ENCODE data around the gene TRIM45. TPM values are rescaled to one million over a fixed set of nuclear protein-coding genes. Genes with fewer than 3 reads are reported as not detected.
A peak's percentile ranks its signal among the peaks of the same experiment; 100 is the strongest.

TRIM45 gene
- total RNA-seq, 1 donor from 2014 or later, result 2.5 TPM

DNA sequence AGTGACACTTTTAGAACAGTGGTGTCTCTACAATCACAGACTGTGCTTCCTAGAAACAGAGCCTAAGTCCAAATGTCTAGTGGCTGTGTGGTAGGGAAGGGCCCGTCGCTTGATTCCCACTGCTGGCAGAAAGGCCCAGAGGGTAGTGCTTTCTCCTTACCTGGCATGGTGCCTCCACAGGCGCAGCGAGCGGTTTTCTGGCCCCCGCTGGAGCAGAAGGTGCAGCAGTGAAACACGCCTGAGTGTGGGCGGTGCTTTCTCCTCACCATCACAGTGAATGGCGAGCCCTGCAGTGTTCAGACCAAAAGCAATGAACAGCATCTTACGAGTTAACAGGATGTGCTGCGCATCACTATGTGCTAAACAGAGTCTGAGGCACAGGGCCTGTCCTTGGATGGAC lies 8.3 kb downstream of the TRIM45 start:
- Histone ChIP-seq H3K36me3 (ENCODE audit: insufficient read depth, low read length) (no peaks in the 10 kb centered on the region), H3K27me3 (ENCODE audit: insufficient read depth, low read length) (no peaks in the 10 kb centered on the region), H2AFZ (ENCODE audit: low read depth, low read length) (no peak overlapping the region), H3K4me1 (ENCODE audit: insufficient read depth, low read length) (peaks cover 9% of the 10 kb centered on the region), H3K27ac (ENCODE audit: low read depth, low read length) (no peak overlapping the region), H3K79me2 (ENCODE audit: insufficient read depth, low read length) (no peaks in the 10 kb centered on the region), H3K9ac (ENCODE audit: low read length) (no peak overlapping the region), H3K4me2 (ENCODE audit: low read length) (no peak overlapping the region), H4K20me1 (ENCODE audit: insufficient read depth, low read length) (no peaks in the 10 kb centered on the region), H3K9me3 (ENCODE audit: insufficient read depth, low read depth, low read length) (no peaks in the 10 kb centered on the region), H3K4me3 (ENCODE audit: insufficient read depth, low read depth, low read length) (no peak overlapping the region)
- Mint-ChIP-seq H3K36me3 (ENCODE audit: low read depth, unreplicated experiment) (peaks cover 4% of the 10 kb centered on the region), H3K9me3 (ENCODE audit: unreplicated experiment) (peaks cover 2% of the 10 kb centered on the region), H3K27me3 (ENCODE audit: low read depth, unreplicated experiment) (no peaks in the 10 kb centered on the region), H3K4me1 (ENCODE audit: low read depth, unreplicated experiment) (peaks cover 2% of the 10 kb centered on the region), H3K27ac (ENCODE audit: unreplicated experiment) (no peak overlapping the region), H3K4me3 (ENCODE audit: unreplicated experiment) (no peak overlapping the region)
- no peak for TF ChIP-seq EZH2 (IDR thresholded peaks at IDR 0.05; ENCODE audit: insufficient read depth, low read length)
- TF ChIP-seq, protein P1, sequence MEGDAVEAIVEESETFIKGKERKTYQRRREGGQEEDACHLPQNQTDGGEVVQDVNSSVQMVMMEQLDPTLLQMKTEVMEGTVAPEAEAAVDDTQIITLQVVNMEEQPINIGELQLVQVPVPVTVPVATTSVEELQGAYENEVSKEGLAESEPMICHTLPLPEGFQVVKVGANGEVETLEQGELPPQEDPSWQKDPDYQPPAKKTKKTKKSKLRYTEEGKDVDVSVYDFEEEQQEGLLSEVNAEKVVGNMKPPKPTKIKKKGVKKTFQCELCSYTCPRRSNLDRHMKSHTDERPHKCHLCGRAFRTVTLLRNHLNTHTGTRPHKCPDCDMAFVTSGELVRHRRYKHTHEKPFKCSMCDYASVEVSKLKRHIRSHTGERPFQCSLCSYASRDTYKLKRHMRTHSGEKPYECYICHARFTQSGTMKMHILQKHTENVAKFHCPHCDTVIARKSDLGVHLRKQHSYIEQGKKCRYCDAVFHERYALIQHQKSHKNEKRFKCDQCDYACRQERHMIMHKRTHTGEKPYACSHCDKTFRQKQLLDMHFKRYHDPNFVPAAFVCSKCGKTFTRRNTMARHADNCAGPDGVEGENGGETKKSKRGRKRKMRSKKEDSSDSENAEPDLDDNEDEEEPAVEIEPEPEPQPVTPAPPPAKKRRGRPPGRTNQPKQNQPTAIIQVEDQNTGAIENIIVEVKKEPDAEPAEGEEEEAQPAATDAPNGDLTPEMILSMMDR (IDR thresholded peaks at IDR 0.05; ENCODE audit: insufficient read depth, low read depth, low read length), result no peak
- FAIRE-seq, result no peak
- DNase-seq (ENCODE audit: low read depth), result no peak

DNA sequence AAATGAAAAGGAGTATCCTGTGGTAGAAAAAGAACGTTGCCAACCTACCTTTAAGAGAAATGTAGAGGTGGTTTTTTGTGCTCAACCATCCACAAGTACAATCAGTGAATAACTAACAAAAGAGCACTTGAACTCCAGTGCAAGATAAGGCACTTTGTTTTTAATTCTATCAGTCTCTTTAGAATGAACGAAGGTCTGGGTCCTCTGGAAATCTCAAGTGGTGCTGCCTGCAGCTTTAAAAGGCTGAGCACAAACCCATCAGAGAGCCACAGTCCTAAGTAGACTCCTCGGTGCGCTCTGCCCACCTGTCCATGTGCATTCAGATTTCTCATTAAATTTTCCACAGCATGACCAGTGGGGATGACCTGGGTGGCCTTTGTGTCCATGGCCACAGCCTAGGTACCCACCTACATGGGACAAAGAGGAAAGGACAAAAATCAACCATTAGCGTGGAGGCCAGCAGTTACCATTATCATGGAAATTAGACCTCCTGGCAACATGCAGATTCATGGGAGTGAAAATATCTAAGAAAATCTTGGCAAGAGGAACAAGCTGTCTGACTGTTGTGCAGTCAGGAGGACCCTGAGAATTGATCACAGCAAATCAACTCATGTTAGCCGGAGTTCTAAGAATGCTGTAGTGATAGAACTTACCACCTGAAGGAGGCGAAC lies 9.4 kb downstream of the TRIM45 start:
- H3K9me3 ChIP-seq (ENCODE audit: insufficient read depth, low read depth, low read length), result no peaks in the 10 kb centered on the region
- no peak overlapping the region for H3K27ac Mint-ChIP-seq (ENCODE audit: unreplicated experiment)
- H3K4me3 Mint-ChIP-seq (ENCODE audit: unreplicated experiment), result no peak overlapping the region
- H3K4me1 Mint-ChIP-seq (ENCODE audit: low read depth, unreplicated experiment), result peaks cover 2% of the 10 kb centered on the region
- H3K79me2 ChIP-seq (ENCODE audit: insufficient read depth, low read length), result no peaks in the 10 kb centered on the region
- H3K4me2 ChIP-seq (ENCODE audit: low read length), result no peak overlapping the region
- peaks cover 3% of the 10 kb centered on the region for H3K36me3 Mint-ChIP-seq (ENCODE audit: low read depth, unreplicated experiment)
- H2AFZ ChIP-seq (ENCODE audit: low read depth, low read length), result no peak overlapping the region
- no peaks in the 10 kb centered on the region for H3K27me3 ChIP-seq (ENCODE audit: insufficient read depth, low read length)
- H3K4me3 ChIP-seq (ENCODE audit: insufficient read depth, low read depth, low read length), result no peak overlapping the region
- no peaks in the 10 kb centered on the region for H3K27me3 Mint-ChIP-seq (ENCODE audit: low read depth, unreplicated experiment)
- H3K9me3 Mint-ChIP-seq (ENCODE audit: unreplicated experiment), result peaks cover 2% of the 10 kb centered on the region
- FAIRE-seq (no peak), DNase-seq (ENCODE audit: low read depth) (no peak)
- TF ChIP-seq EZH2 (IDR thresholded peaks at IDR 0.05; ENCODE audit: insufficient read depth, low read length), result no peak
- TF ChIP-seq, protein P1 (IDR thresholded peaks at IDR 0.05; ENCODE audit: insufficient read depth, low read depth, low read length), result no peak
- no peaks in the 10 kb centered on the region for H4K20me1 ChIP-seq (ENCODE audit: insufficient read depth, low read length)
- peaks cover 9% of the 10 kb centered on the region for H3K4me1 ChIP-seq (ENCODE audit: insufficient read depth, low read length)
- no peak overlapping the region for H3K27ac ChIP-seq (ENCODE audit: low read depth, low read length)
- no peak overlapping the region for H3K9ac ChIP-seq (ENCODE audit: low read length)
- H3K36me3 ChIP-seq (ENCODE audit: insufficient read depth, low read length), result no peaks in the 10 kb centered on the region

DNA sequence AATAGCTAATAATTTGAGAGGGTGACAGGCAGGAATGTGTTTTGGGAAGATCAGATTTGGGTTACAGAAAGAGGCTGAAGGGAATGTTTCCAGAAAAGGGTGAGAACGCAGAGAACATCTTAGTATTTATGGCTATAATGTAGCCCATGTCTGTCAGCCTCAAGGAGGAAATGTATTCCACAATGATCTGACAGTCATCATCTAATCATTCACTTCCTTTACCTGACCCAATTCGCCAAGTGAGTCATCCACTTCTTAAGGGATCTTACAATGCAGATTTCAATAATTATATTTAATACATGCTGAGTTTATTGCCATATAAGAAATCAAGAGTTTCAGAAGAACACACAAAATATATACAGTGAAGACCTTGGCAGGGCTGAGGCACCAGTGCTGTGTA lies 10.8 kb downstream of the TRIM45 start:
- DNase-seq (ENCODE audit: low read depth) (peak; percentile 26), FAIRE-seq (no peak)
- H2AFZ ChIP-seq (ENCODE audit: low read depth, low read length), result no peak overlapping the region
- no peak overlapping the region for H3K27ac ChIP-seq (ENCODE audit: low read depth, low read length)
- no peaks in the 10 kb centered on the region for H4K20me1 ChIP-seq (ENCODE audit: insufficient read depth, low read length)
- peaks cover 3% of the 10 kb centered on the region for H3K36me3 ChIP-seq (ENCODE audit: insufficient read depth, low read length)
- Mint-ChIP-seq H3K4me3 (ENCODE audit: unreplicated experiment) (no peak overlapping the region), H3K27ac (ENCODE audit: unreplicated experiment) (no peak overlapping the region), H3K27me3 (ENCODE audit: low read depth, unreplicated experiment) (no peaks in the 10 kb centered on the region), H3K4me1 (ENCODE audit: low read depth, unreplicated experiment) (peaks cover 2% of the 10 kb centered on the region), H3K36me3 (ENCODE audit: low read depth, unreplicated experiment) (peaks cover 2% of the 10 kb centered on the region), H3K9me3 (ENCODE audit: unreplicated experiment) (peaks cover 2% of the 10 kb centered on the region)
- no peak overlapping the region for H3K4me3 ChIP-seq (ENCODE audit: insufficient read depth, low read depth, low read length)
- H3K4me2 ChIP-seq (ENCODE audit: low read length), result peak overlapping the region; percentile 35
- peaks cover 9% of the 10 kb centered on the region for H3K4me1 ChIP-seq (ENCODE audit: insufficient read depth, low read length)
- H3K79me2 ChIP-seq (ENCODE audit: insufficient read depth, low read length), result no peaks in the 10 kb centered on the region
- H3K9ac ChIP-seq (ENCODE audit: low read length), result no peak overlapping the region
- no peak for TF ChIP-seq EZH2 (IDR thresholded peaks at IDR 0.05; ENCODE audit: insufficient read depth, low read length)
- TF ChIP-seq, protein P1 (IDR thresholded peaks at IDR 0.05; ENCODE audit: insufficient read depth, low read depth, low read length), result no peak
- H3K27me3 ChIP-seq (ENCODE audit: insufficient read depth, low read length), result no peaks in the 10 kb centered on the region
- no peaks in the 10 kb centered on the region for H3K9me3 ChIP-seq (ENCODE audit: insufficient read depth, low read depth, low read length)

All from astrocyte (in vitro differentiated cells and primary cell).